ENCODE measurements around the gene IRF8.

The IRF8 gene

GRCh38 chr16:85879975-85880831 lies 18.8 kb upstream of the IRF8 start:
- no peak for TF ChIP-seq CTCF (IDR thresholded peaks at IDR 0.05; ENCODE audit: low read depth, low read length)
- no peak overlapping the region for H3K4me3 ChIP-seq (ENCODE audit: low read depth, low read length)

GRCh38 chr16:85880861-85881260 lies 18.1 kb upstream of the IRF8 start:
- TF ChIP-seq CTCF (IDR thresholded peaks at IDR 0.05; ENCODE audit: low read depth, low read length) = no peak

DNA sequence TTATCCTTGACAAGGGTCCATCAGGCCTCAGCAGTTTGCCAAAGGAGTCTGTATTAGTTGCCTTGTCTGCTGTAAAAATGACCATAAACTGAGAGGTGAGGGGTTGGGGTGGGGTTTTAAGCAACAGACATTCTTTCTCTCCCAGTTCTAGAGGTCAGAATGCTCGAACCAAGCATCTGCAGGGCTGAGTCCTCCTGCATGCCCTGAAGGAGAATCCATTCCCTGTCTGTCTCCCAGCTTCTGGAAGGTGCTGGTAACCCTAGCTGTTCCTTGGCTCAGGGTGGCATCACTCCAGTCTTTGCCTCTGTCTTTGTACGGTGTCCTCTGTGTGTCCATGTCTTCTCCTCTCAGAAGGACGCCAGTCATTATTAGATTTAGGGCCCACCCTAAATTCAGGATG lies 17.5 kb upstream of the IRF8 start:
- no peak for TF ChIP-seq CTCF (IDR thresholded peaks at IDR 0.05; ENCODE audit: low read depth, low read length)

More at GRCh38 chr16:85880861-85881260, 18.1 kb upstream of the IRF8 start:
- no peak overlapping the region for H3K4me3 ChIP-seq (ENCODE audit: low read depth, low read length)

DNA sequence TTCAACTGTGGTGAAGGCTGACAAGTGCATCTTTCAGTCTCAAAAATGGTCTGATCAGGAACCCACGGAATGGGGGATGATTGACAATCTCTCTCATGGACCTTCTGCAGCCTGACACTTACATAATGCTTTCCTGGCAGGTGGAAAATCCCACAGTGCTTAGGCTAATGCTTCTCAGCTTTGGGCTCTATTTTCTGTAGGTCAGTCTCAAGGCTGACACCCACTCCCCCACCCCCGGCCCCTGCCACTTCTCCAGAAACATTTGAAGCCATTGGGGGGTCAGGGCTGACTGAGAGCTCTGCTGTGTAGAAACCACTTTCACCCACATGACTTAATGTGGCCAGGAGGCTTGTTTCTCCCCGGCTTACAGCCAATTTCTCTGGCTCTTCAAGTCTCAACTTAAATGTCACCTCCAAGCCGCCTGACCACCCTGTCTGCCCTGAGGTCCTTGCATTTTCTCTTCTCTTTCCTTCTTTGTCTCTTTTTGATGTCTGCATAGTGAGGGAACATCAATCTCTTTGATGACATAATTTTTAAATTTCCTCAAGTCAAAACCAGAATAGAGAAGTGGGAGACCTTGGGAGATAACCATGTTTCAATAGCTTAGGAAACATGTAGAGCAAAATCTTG lies 16.7 kb upstream of the IRF8 start:
- no peak for TF ChIP-seq CTCF (IDR thresholded peaks at IDR 0.05; ENCODE audit: low read depth, low read length)
- H3K4me3 ChIP-seq (ENCODE audit: low read depth, low read length) = no peak overlapping the region

More for the DNA sequence above, 17.5 kb upstream of the IRF8 start:
- no peak overlapping the region for H3K4me3 ChIP-seq (ENCODE audit: low read depth, low read length)

DNA sequence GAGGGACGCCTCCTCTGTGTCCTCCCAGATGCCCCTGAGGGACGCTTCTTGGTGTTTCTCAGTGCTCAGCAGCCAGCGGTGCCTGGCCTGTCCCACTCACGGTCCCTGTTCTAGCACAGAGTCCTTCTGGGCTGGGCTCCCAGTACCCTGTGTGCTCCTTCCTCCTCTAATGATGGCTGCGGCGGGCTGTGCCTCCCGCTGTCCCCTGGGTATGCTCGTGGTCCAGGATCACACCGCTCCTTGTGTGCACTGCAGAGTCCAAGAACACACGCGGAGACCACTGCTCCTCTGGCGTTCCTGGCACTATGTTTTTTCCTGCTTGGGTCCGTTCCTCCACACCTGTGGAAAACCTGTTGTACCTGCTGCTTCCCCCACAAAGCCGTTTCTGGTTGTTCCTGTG lies 15.1 kb upstream of the IRF8 start:
- H3K4me3 ChIP-seq (ENCODE audit: low read depth, low read length) = no peak overlapping the region
- no peak for TF ChIP-seq CTCF (IDR thresholded peaks at IDR 0.05; ENCODE audit: low read depth, low read length)

- no peak overlapping the region for H3K4me3 ChIP-seq (ENCODE audit: low read depth, low read length)
- TF ChIP-seq CTCF (IDR thresholded peaks at IDR 0.05; ENCODE audit: low read depth, low read length) = no peak
These were observed 14.0 kb upstream of the IRF8 start for GRCh38 chr16:85884808-85885463.

DNA sequence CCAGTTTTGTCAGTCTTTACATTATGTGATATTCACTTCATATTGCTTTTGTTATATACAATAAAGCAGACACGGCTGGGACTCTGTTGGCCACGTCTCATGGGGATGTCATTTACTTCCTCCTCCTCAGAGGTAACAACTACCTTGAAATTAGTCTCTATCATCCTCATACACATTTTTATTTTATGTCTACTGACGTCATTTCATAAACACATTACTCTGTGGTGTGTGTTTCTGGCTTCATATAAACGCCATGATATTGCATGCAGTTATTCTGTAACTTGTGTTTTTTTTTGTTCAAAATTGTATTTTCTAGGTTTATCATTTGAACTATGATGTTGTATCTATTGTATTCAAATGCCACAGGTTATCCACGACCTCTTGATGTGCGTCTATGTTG lies 13.4 kb upstream of the IRF8 start:
- no peak overlapping the region for H3K4me3 ChIP-seq (ENCODE audit: low read depth, low read length)
- no peak for TF ChIP-seq CTCF (IDR thresholded peaks at IDR 0.05; ENCODE audit: low read depth, low read length)

All from WI38 (cell line).